Ishikawa (cell line): ENCODE measurements around the gene ARL4C.

Experiments
- CEBPB ChIP-seq: IDR thresholded peaks from 2 replicates; pipeline ENCODE4 v1.6.1; 2012
- CREB1 ChIP-seq: IDR thresholded peaks from 2 replicates; pipeline ENCODE4 v1.6.1; 2012; ENCODE audit warnings: low read depth
- EGR1 ChIP-seq: IDR thresholded peaks from 2 replicates; pipeline ENCODE4 v1.6.1; 2012
- EP300 ChIP-seq: IDR thresholded peaks from 2 replicates; pipeline ENCODE4 v1.6.1; 2012; ENCODE audit warnings: borderline replicate concordance
- FOXM1 ChIP-seq: IDR thresholded peaks from 2 replicates; pipeline ENCODE4 v1.6.1; 2012; ENCODE audit warnings: low read depth, borderline replicate concordance
- MAX ChIP-seq: IDR thresholded peaks from 2 replicates; pipeline ENCODE4 v1.6.1; 2012
- NFIC ChIP-seq: IDR thresholded peaks from 2 replicates; pipeline ENCODE4 v1.6.1; 2012
- RAD21 ChIP-seq: IDR thresholded peaks from 2 replicates; pipeline ENCODE4 v1.6.1; 2012; ENCODE audit warnings: low read depth
- REST ChIP-seq: IDR thresholded peaks from 2 replicates; pipeline ENCODE4 v1.6.1; 2012; ENCODE audit warnings: low read depth, mild to moderate bottlenecking
- TAF1 ChIP-seq: IDR thresholded peaks from 2 replicates; pipeline ENCODE4 v1.6.1; 2012; ENCODE audit warnings: low read depth, mild to moderate bottlenecking
- TCF12 ChIP-seq: IDR thresholded peaks from 2 replicates; pipeline ENCODE4 v1.6.1; 2012; ENCODE audit warnings: low read depth
- TEAD4 ChIP-seq: IDR thresholded peaks from 2 replicates; pipeline ENCODE4 v1.6.1; 2012
- USF1 ChIP-seq: IDR thresholded peaks from 2 replicates; pipeline ENCODE4 v1.6.1; 2012
- YY1 ChIP-seq: IDR thresholded peaks from 2 replicates; pipeline ENCODE4 v1.6.1; 2012; ENCODE audit warnings: low read depth
- ZBTB7A ChIP-seq: IDR thresholded peaks from 2 replicates; pipeline ENCODE4 v1.6.1; 2012; ENCODE audit warnings: low read depth

The ARL4C gene

GRCh38 chr2:234528410-234529148, 31.7 kb upstream of the ARL4C start:
- TF ChIP-seq CEBPB (no peak), ZBTB7A (no peak), CREB1 (no peak), TAF1 (no peak), TCF12 (no peak), YY1 (no peak), USF1 (no peak), RAD21 (no peak), MAX (no peak), REST (no peak), NFIC (no peak), EP300 (no peak), EGR1 (no peak), FOXM1 (no peak)

GRCh38 chr2:234526711-234527110, 29.8 kb upstream of the ARL4C start:
- TF ChIP-seq NFIC (no peak), TAF1 (no peak), REST (no peak), CEBPB (no peak), CREB1 (no peak), USF1 (no peak), MAX (no peak)

- TF ChIP-seq TCF12 (no peak), CEBPB (no peak), EGR1 (no peak), REST (no peak), YY1 (no peak), RAD21 (no peak), CREB1 (no peak), FOXM1 (no peak), MAX (no peak), NFIC (no peak), USF1 (no peak), EP300 (no peak), TAF1 (no peak)
Measured at GRCh38 chr2:234521536-234521935, 24.7 kb upstream of the ARL4C start.

- TF ChIP-seq ZBTB7A (no peak), NFIC (no peak), EGR1 (no peak), EP300 (no peak), YY1 (no peak), REST (no peak), TAF1 (no peak), CEBPB (no peak), TEAD4 (no peak), MAX (no peak), FOXM1 (no peak), CREB1 (no peak), TCF12 (no peak), USF1 (no peak), RAD21 (no peak)
Measured at GRCh38 chr2:234518986-234519642, 22.2 kb upstream of the ARL4C start.
